Esophagus mucosa (tissue), 1 donor: ENCODE data around the gene SLC7A1. TPM values are rescaled to one million over a fixed set of nuclear protein-coding genes. Genes with fewer than 3 reads are reported as not detected.

Experiments
- ATAC-seq: fragments of 200-7000 bp; cut with Tn5 transposase; one replicate; pipeline ENCODE4 v1.9.1; 2020
- total RNA-seq: library from RNA; stranded (reverse); gene quantifications from one replicate; pipeline ENCODE4 v1.2.4, GENCODE V29; 2023
- donor health status: DM: yes; HTN: yes; CAD: no.

The SLC7A1 gene
- total RNA-seq, 1 donor from 2014 or later, result 181 TPM

GRCh38 chr13:29484796-29485195 is 110.7 kb downstream of the SLC7A1 start:
- no peak for ATAC-seq

- ATAC-seq, result peak; percentile 20
Measured at GRCh38 chr13:29484236-29484635, 111.3 kb downstream of the SLC7A1 start.

- no peak for ATAC-seq
Measured at GRCh38 chr13:29483623-29484022, 111.9 kb downstream of the SLC7A1 start.

GRCh38 chr13:29483211-29483610 is 112.3 kb downstream of the SLC7A1 start:
- no peak for ATAC-seq

- no peak for ATAC-seq
Measured at GRCh38 chr13:29482504-29482903, 113.0 kb downstream of the SLC7A1 start.

GRCh38 chr13:29481603-29482002 is 113.9 kb downstream of the SLC7A1 start:
- ATAC-seq, result no peak

- no peak for ATAC-seq
Measured at GRCh38 chr13:29480893-29481525, 114.5 kb downstream of the SLC7A1 start.

GRCh38 chr13:29479716-29480492 is 115.6 kb downstream of the SLC7A1 start:
- ATAC-seq, result no peak

- ATAC-seq, result peak; percentile 25
Measured at GRCh38 chr13:29476046-29476445, 119.4 kb downstream of the SLC7A1 start.

- no peak for ATAC-seq
Measured at GRCh38 chr13:29474991-29475390, 120.5 kb downstream of the SLC7A1 start.

GRCh38 chr13:29473166-29473565 is 122.3 kb downstream of the SLC7A1 start:
- no peak for ATAC-seq

- peak; percentile 48 for ATAC-seq
Measured at GRCh38 chr13:29472332-29472961, 123.0 kb downstream of the SLC7A1 start.

- ATAC-seq, result no peak
Measured at GRCh38 chr13:29471551-29471950, 123.9 kb downstream of the SLC7A1 start.

- ATAC-seq, result no peak
Measured at GRCh38 chr13:29465741-29466293, 129.7 kb downstream of the SLC7A1 start.

- ATAC-seq, result no peak
Measured at GRCh38 chr13:29464105-29464679, 131.3 kb downstream of the SLC7A1 start.

- ATAC-seq, result no peak
Measured at GRCh38 chr13:29459813-29460355, 135.6 kb downstream of the SLC7A1 start.
